Right cardiac atrium (tissue), 5 donors: Measurements from ENCODE around the gene KDM5C. TPM values are rescaled to one million over a fixed set of nuclear protein-coding genes. Genes with fewer than 3 reads are reported as not detected.

Experiments used
- ATAC-seq, 2 donors: fragments of 200-7000 bp; cut with Tn5 transposase; one replicate each; pipeline versions ENCODE4 v1.8.0 to v1.9.1; 2020; ENCODE audit warnings: moderate library complexity in 2 of 2, mild to moderate bottlenecking in 1 of 2
- DNase-seq, 3 donors: peaks; one replicate each; pipeline ENCODE4 v3.0.0-alpha.2; 2020
- H3K27ac ChIP-seq: one replicate; pipeline ENCODE4 v1.5.1; 2013; ENCODE audit warnings: mild to moderate bottlenecking, low read length, control low read depth, moderate library complexity
- H3K27me3 ChIP-seq: one replicate; pipeline ENCODE4 v1.6.1; 2013; ENCODE audit not compliant: control insufficient read depth, insufficient read depth
- H3K4me1 ChIP-seq: one replicate; pipeline ENCODE4 v1.6.1; 2013; ENCODE audit warnings: low read length; ENCODE audit not compliant: control insufficient read depth, insufficient read depth
- H3K4me3 ChIP-seq: one replicate; pipeline ENCODE4 v1.5.1; 2013; ENCODE audit warnings: low read length, control low read depth
- H3K9me3 ChIP-seq: one replicate; pipeline ENCODE4 v1.6.1; 2013; ENCODE audit warnings: low read length; ENCODE audit not compliant: control insufficient read depth
- WGBS: extraction: QIAGEN DNeasy Blood & Tissue Kit; methylation state at CpG from one replicate; pipeline ENCODE4 v1.1.7; 2013; 5-methylcytosine and 5-hydroxymethylcytosine counted together
- intact Hi-C, 4 donors: fragments of 100-400 bp; cut with DNase I; formaldehyde crosslinking; loops; one replicate each; pipeline versions ENCODE4 v1.11.0 to v1.14.0; 2022 to 2023
- polyA plus RNA-seq: library from polyadenylated mRNA; stranded (reverse); fragments of 200-250 nt; gene quantifications from one replicate; pipeline ENCODE4 v1.2.3, GENCODE V29; 2013
- total RNA-seq, 4 donors: library from RNA; stranded (reverse); fragmentation: NEBNext Ultra II Directional; extraction: Animal tissue kit (Norgen Biotek cat#: 25700); gene quantifications; one replicate each; pipeline ENCODE4 v1.2.1, GENCODE V29; 2021
- donor health status: healthy with polysubstance abuse.
- donor health status: DM: no; HTN: yes; CAD: no.
- donor health status: DM: no; HTN: no; CAD: no.
- donor health status: DM: no; HTN: yes; CAD: no; lungs with severe emphysema.
- donor health status: DM: yes; HTN: yes; CAD: no.

KDM5C gene
- total and polyA plus RNA-seq, 5 donors: 23.4 to 61.6 (median 41.8) TPM

DNA sequence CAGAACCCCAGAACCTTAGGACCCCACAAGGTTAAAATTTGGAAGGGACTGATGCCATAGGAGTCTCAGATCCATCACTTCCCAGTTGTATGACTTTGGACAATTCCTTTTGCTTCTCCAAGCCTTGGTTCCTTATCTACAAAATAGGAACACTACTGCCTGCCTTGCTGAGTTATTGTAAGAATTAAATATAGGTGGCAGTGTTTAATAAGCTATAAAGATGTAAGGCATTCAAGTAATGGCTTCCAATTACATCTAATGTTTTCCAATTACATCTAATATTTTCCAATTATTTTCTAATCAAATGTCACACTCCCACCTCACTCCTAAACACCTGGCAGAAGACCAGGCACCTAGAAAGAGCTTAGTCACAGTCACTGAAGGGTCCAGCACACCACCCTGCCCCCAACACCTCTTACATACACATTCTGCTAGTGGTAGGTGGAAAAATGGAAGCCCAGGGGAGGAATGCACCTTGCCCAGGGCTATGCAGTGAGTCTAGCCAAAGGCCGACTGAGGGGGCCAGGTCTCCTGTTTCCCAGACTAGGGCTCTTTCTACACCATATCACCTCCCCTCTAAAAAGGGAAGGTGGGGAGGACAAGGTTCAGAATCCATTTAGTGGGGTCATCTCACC lies 24.5 kb upstream of the KDM5C start:
- 86% methylated on average over 1 of the region's 1 CpG for WGBS
- H3K9me3 ChIP-seq: no peaks in the 10 kb centered on the region
- DNase-seq (no peak), ATAC-seq (no peak)
- H3K4me3 ChIP-seq: no peak overlapping the region
- H3K27me3 ChIP-seq: no peaks in the 10 kb centered on the region
- H3K4me1 ChIP-seq: no peaks in the 10 kb centered on the region
- intact Hi-C loops: no loop called here
- no peak overlapping the region for H3K27ac ChIP-seq

DNA sequence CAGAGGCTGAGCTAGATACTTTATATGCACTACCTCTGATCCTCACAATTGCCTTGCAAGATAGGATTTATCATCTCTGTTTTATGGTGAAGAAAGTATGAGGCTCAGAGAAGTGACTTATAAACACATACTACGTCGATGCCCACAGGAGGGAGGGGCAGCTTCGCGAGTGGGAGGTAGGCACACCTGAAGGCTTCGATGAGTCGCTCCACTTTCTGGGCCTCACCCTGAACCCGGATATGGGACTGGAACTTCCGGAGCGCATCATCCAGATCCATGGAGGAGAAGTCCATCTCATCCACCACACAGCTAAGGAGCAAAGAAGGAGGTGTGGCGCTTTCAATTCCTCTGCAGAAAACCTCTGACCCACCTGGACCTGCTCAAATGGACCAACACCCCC lies 22.9 kb upstream of the KDM5C start:
- H3K27me3 ChIP-seq: no peaks in the 10 kb centered on the region
- intact Hi-C loops: no loop called here
- H3K9me3 ChIP-seq: no peaks in the 10 kb centered on the region
- ATAC-seq: no peak
- WGBS: 89% methylated on average over 10 of the region's 10 CpGs
- DNase-seq: no peak
- H3K4me1 ChIP-seq: no peaks in the 10 kb centered on the region
- H3K4me3 ChIP-seq: no peak overlapping the region
- H3K27ac ChIP-seq: no peak overlapping the region

DNA sequence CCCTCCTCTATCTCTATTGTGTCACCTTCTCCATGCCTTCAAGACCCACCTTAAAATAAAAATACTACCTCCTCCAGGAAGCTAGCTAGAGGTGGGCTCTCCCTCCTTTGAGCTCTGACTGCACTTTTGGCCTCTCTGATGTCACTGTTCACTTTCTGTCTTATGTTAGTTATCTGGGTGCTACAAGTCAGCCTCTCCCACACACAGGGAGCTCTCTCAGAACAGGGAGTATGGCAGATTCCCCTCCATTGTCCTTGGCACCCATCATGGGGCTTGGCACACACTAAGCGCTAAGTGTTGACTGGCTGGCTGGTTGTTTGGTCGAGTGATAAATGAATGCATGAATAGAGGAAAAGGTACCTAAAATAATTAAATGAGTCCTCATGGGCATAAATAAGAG lies 21.2 kb upstream of the KDM5C start:
- no peaks in the 10 kb centered on the region for H3K4me1 ChIP-seq
- H3K9me3 ChIP-seq: no peaks in the 10 kb centered on the region
- no peak overlapping the region for H3K27ac ChIP-seq
- H3K27me3 ChIP-seq: no peaks in the 10 kb centered on the region
- 82% methylated on average over 2 of the region's 2 CpGs for WGBS
- ATAC-seq (no peak), DNase-seq (no peak)
- no peak overlapping the region for H3K4me3 ChIP-seq
- intact Hi-C loops: no loop called here

DNA sequence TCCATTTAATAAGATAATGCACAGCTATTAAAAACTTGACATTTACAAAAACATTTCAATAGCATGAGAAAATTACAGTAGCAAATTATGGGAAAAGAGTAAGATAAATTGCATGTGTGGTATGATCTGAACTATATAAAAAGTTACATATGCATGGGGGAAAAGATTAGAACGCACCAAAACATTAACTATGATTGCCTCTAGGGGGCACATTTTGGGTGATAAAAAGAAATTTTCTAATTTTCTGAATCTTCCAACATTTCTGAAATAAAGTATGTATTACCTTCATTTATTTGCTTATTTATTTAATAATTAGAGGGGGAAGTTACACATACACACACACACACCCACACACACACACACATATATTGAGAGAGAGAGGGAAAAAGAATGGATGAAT lies 19.6 kb upstream of the KDM5C start:
- DNase-seq: no peak
- Histone ChIP-seq H3K4me1 (no peaks in the 10 kb centered on the region), H3K9me3 (no peaks in the 10 kb centered on the region), H3K27me3 (no peaks in the 10 kb centered on the region), H3K4me3 (no peak overlapping the region), H3K27ac (no peak overlapping the region)
- intact Hi-C loops: no loop called here
- no peak for ATAC-seq
- 89% methylated on average over 1 of the region's 1 CpG for WGBS

DNA sequence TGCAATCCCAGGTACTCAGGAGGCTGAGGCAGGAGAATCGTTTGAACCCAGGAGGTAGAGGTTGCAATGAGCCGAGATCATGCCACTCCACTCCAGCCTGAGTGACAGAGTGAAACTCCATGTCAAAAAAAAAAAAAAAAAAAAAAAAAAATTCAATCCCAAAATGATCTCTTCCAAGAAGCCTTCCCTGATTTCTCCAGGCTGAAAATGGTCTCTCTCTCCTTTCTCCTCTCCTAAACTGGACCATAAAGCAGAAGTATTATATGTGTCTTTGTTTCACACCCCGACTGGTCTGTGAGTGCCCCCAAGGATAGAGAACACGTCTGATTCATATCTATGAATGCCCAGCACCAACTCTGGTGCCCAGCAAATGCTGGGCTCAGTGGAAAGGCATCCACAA lies 17.3 kb upstream of the KDM5C start:
- DNase-seq (no peak), ATAC-seq (no peak)
- H3K27ac ChIP-seq: no peak overlapping the region
- intact Hi-C loops: no loop called here
- H3K4me3 ChIP-seq: no peak overlapping the region
- 91% methylated on average over 4 of the region's 4 CpGs for WGBS
- no peaks in the 10 kb centered on the region for H3K4me1 ChIP-seq
- H3K9me3 ChIP-seq: no peaks in the 10 kb centered on the region
- H3K27me3 ChIP-seq: no peaks in the 10 kb centered on the region

DNA sequence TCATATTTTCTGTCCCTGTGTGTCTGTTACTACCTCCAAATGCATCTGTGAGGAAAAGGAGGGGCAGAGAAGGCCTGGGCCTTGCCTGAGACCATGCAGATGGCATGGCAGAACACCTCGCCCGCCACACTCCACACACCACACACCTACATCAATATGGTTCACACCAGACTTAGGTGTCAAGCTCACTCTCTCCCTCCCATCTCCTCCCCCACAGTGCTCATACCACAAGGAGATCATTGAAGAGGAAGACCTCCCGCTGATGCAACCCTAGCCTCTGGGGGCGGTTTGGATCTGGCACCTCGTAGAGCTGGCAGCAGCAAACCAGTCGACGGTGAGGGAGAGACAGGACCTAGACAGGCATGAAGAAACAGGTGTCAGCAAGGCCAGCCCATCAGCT lies 16.6 kb upstream of the KDM5C start:
- ATAC-seq (no peak), DNase-seq (no peak)
- Histone ChIP-seq H3K4me1 (no peaks in the 10 kb centered on the region), H3K27ac (no peak overlapping the region), H3K9me3 (no peaks in the 10 kb centered on the region), H3K4me3 (no peak overlapping the region), H3K27me3 (no peaks in the 10 kb centered on the region)
- 92% methylated on average over 7 of the region's 7 CpGs for WGBS
- intact Hi-C loops: no loop called here

DNA sequence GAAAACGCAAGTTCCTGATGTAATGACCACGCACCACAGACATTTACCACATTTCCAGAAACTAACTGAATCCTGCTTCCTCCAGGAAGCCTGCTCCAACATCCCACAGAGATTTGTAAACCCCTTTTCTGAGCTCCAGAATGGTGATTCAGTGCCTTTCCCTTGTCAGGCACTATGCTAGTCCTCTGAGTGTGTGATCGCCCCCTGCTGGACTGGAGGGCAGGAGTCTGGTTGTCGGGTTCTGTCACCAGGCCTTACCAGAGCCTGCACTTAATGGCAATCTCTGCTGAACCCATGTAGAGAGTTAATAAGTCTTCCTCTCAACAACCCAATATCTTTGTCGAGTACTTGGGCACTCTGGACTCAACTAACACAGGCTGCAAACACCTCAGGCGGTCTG lies 14.5 kb upstream of the KDM5C start:
- WGBS: 89% methylated on average over 6 of the region's 6 CpGs
- ATAC-seq (no peak), DNase-seq (no peak)
- intact Hi-C loops: no loop called here
- Histone ChIP-seq H3K27me3 (no peaks in the 10 kb centered on the region), H3K27ac (no peak overlapping the region), H3K9me3 (no peaks in the 10 kb centered on the region), H3K4me1 (no peaks in the 10 kb centered on the region), H3K4me3 (no peak overlapping the region)

DNA sequence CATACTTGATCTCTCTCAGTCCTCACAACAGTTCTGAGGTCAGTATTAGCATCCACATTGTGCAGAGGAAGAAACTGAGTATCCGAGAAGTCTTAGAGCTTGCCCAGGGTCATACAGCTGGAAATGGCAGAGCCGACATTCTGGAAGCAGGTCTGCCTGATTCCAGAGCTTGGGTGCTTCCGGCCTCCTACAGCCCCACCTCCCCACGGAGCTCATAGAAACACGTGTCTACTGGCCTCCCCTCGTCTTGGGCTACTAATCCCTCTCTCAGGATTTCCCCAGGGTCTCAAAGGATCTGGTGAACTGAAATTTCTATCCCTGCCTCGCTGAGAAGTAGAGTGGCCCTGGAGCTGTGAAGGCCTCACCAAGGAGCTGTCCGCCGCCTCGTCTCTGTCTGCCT lies 12.0 kb upstream of the KDM5C start:
- Histone ChIP-seq H3K4me3 (no peak overlapping the region), H3K9me3 (no peaks in the 10 kb centered on the region), H3K27ac (no peak overlapping the region), H3K4me1 (no peaks in the 10 kb centered on the region), H3K27me3 (no peaks in the 10 kb centered on the region)
- no peak for ATAC-seq
- intact Hi-C loops: no loop called here
- WGBS: 84% methylated on average over 10 of the region's 10 CpGs
- DNase-seq: no peak

DNA sequence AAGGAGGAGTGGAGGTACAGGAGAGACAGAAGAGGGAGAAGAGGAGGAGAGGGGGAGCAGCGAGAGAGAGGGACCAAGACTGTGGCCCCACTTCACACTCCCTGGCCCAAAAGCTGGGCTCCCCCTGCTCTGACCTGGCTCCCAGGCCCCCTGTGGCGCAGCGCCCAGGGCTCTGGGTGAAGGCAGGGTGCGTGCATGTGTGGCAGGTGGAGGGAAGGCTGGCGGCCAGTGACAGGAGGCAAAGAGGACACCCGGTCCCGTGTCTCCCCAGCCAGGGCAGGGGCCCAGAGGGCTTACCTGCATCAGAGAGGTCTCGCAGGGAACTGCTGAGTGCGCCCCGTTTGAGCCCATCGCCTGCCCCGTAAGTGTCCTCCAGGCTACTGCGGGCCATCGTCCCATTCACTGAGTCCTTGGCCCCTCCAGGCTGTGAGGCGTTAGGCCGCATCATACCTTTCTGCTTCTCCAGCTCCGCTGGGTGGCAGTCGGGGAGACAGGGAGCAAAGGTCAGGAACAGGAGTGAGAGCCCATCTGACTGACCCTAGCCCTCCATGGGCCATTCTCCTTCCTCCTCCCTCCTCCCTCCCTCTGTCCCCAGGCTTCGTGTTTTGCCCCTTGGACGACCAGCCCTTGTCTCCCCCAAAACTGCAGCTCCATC lies 11.1 kb upstream of the KDM5C start:
- no peaks in the 10 kb centered on the region for H3K27me3 ChIP-seq
- H3K4me3 ChIP-seq: no peak overlapping the region
- WGBS: 92% methylated on average over 20 of the region's 20 CpGs
- DNase-seq (no peak), ATAC-seq (no peak)
- no peaks in the 10 kb centered on the region for H3K4me1 ChIP-seq
- intact Hi-C loops: no loop called here
- H3K9me3 ChIP-seq: no peaks in the 10 kb centered on the region
- no peak overlapping the region for H3K27ac ChIP-seq

DNA sequence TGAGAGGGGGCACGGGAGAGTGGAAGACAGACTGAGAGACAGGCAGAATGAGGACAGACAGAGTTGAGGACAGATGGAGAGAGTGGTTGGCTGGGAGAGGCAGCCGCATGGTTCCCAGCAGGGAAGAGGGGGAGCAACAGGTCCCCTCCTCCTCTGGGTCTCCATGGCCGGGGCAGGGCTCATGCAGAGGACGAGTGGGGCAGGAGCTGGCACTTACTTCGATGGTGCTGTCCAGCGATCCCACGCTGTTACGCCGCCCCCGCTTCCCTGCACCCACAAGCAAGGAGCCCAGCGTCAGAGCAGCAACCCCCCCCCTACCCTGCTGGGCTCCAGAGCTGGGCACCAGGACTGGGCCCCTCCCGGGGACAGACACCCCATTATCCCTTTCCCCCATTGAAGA lies 10.6 kb upstream of the KDM5C start:
- Histone ChIP-seq H3K4me1 (no peaks in the 10 kb centered on the region), H3K27me3 (no peaks in the 10 kb centered on the region), H3K4me3 (no peak overlapping the region), H3K9me3 (no peaks in the 10 kb centered on the region), H3K27ac (no peak overlapping the region)
- 82% methylated on average over 12 of the region's 12 CpGs for WGBS
- ATAC-seq (no peak), DNase-seq (no peak)
- intact Hi-C loops: no loop called here

DNA sequence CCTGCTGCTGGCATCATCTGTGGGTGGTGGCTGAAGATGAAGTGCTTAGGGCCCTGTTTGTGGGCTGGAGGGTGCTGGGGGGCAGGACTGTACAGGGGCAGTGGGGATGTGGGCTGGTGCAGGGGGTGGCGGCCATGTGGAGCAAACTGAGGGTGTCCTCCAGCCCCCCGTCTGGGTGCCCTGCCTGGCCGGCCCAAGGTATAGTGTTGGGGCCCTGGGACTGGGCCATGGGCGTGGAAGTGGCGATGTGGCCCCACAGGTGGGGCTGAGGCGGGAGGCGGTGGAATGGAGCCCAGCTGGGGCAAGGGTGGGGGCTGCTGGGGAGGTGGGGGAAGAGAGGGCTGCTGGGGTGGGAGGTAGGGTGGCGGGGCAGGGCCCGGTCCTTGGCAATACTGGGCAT lies 9.5 kb upstream of the KDM5C start:
- no peaks in the 10 kb centered on the region for H3K27me3 ChIP-seq
- no peaks in the 10 kb centered on the region for H3K9me3 ChIP-seq
- ATAC-seq (no peak), DNase-seq (no peak)
- H3K4me3 ChIP-seq: no peak overlapping the region
- WGBS: 98% methylated on average over 9 of the region's 9 CpGs
- no peaks in the 10 kb centered on the region for H3K4me1 ChIP-seq
- no peak overlapping the region for H3K27ac ChIP-seq
- intact Hi-C loops: no loop called here

DNA sequence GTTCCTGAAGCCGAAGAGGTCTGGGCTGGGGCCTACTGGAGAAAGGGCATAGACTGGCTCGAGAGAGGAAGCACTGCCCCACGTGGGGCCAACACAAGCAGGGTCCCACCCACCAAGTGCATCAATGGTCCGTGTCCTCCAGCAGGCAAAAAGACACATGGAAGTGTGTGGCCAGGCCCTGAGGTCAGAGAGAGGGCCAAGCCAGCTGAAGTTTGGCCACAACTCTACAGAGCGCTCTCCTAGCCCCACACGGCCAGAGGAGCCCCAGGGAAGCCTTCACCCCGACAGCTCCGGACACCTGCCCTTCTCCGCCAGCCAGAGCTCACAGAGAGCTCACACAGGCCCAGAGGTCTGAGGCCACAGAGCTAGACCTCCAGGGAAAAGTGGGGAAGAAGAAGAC lies 8.5 kb upstream of the KDM5C start:
- Histone ChIP-seq H3K4me3 (no peak overlapping the region), H3K4me1 (no peaks in the 10 kb centered on the region), H3K27ac (no peak overlapping the region), H3K9me3 (no peaks in the 10 kb centered on the region), H3K27me3 (no peaks in the 10 kb centered on the region)
- no peak for ATAC-seq
- intact Hi-C loops: no loop called here
- no peak for DNase-seq
- 90% methylated on average over 9 of the region's 9 CpGs for WGBS
